B cell (primary cell): ENCODE results near the gene CACNA2D3.

Experiments
- CTCF ChIP-seq: fragments of 200-600 bp; IDR thresholded peaks from one replicate; pipeline ENCODE4 v1.8.0; 2022; ENCODE audit warnings: antibody characterized with exemption, mild to moderate bottlenecking
- EZH2 ChIP-seq: IDR thresholded peaks from 2 replicates; pipeline ENCODE4 v1.6.1; 2012; ENCODE audit warnings: borderline replicate concordance, low read depth, mild to moderate bottlenecking, moderate library complexity, low read length; ENCODE audit not compliant: insufficient read depth, poor library complexity, severe bottlenecking

- TF ChIP-seq CTCF (no peak), EZH2 (no peak)
Measured at GRCh38 chr3:54873059-54874010, 751.0 kb downstream of the CACNA2D3 start.
